Hepatocyte (in vitro differentiated cells): ENCODE data around the gene FAM236A.
"Not testable (repeated sequence)": the region's sequence is repeated elsewhere in the genome, so short reads cannot be mapped to it uniquely, and the experiment has no call there.

Experiments used
- CTCF ChIP-seq: fragments of 200-600 bp; sonication (generic); IDR thresholded peaks from 2 replicates; pipeline ENCODE4 v1.5.1; 2016; ENCODE audit warnings: antibody characterized with exemption, mild to moderate bottlenecking; ENCODE audit not compliant: poor library complexity
- EZH2 ChIP-seq: fragments of 200-600 bp; sonication (generic); IDR thresholded peaks from 2 replicates; pipeline ENCODE4 v1.6.1; 2016; ENCODE audit warnings: antibody characterized with exemption, mild to moderate bottlenecking, borderline replicate concordance

GRCh38 chrX:72980894-72981469 lies 43.0 kb downstream of the FAM236A start:
- TF ChIP-seq CTCF, EZH2: not testable (repeated sequence)
